GM13976 (cell line): ENCODE results near the gene APLNR.

ENCODE experiments used
- DNase-seq: peaks from one replicate; pipeline ENCODE4 v3.0.0; 2012; ENCODE audit warnings: low spot score
- in situ Hi-C: fragments of 300-500 bp; cut with MboI; formaldehyde crosslinking; loops from one replicate; pipeline ENCODE4 v1.12.0; 2022; ENCODE audit warnings: low sequenced_read_pairs, mixed read lengths, inconsistent platforms; ENCODE audit not compliant: unreplicated experiment
- TF ChIP-seq, protein P1 (sequence below): IDR thresholded peaks from 2 replicates; pipeline ENCODE4 v1.5.1; 2012; ENCODE audit warnings: borderline replicate concordance, mild to moderate bottlenecking; ENCODE audit not compliant: insufficient read depth; ENCODE audit errors: extremely low read depth, missing control alignments, control extremely low read depth

APLNR gene

DNA sequence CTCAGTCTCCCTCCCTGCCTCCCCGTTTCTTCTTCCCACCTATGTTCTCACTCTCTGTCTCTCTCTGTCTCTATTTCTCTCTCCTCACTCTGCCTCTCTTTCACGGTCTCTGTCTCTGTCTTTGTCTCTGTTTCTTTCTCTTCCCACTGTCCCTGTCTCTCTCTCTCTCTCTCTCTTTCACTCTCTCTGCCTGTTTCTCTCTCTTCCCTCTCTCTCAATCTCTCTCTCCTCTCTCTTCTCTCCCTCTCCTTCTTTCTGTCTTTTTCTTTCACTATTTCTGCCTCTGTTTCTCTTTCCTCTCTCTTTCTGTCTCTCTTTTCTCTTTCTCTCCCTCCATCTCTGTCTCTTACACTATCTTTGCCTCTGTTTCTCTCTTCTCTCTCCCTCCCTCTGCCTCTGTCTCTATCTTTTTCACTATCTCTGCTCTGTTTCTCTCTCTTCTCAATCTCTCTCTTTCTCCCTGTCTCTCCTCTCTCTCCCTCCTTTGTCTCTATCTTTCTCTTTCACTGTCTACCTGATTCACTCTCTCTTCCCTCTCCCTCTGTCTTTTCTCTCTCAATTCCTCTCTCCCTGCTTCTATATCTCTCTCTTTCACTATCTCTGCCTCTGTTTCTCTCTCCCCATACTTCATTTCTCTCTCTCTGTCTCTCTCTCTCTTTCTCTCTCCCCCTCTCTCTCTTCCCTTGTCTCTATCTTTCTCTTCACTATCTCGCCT lies 5.4 kb downstream of the APLNR start:
- DNase-seq = no peak
- TF ChIP-seq, protein P1, sequence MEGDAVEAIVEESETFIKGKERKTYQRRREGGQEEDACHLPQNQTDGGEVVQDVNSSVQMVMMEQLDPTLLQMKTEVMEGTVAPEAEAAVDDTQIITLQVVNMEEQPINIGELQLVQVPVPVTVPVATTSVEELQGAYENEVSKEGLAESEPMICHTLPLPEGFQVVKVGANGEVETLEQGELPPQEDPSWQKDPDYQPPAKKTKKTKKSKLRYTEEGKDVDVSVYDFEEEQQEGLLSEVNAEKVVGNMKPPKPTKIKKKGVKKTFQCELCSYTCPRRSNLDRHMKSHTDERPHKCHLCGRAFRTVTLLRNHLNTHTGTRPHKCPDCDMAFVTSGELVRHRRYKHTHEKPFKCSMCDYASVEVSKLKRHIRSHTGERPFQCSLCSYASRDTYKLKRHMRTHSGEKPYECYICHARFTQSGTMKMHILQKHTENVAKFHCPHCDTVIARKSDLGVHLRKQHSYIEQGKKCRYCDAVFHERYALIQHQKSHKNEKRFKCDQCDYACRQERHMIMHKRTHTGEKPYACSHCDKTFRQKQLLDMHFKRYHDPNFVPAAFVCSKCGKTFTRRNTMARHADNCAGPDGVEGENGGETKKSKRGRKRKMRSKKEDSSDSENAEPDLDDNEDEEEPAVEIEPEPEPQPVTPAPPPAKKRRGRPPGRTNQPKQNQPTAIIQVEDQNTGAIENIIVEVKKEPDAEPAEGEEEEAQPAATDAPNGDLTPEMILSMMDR = no peak
- in situ Hi-C loops = loop anchor here (25.0 kb wide), 1 partner anchor 119 kb away; no protein-coding TSS in a partner anchor

- no peak for DNase-seq
- TF ChIP-seq, protein P1 = no peak
- in situ Hi-C loops = loop anchor here (25.0 kb wide), 1 partner anchor 119 kb away; no protein-coding TSS in a partner anchor
Measured at GRCh38 chr11:57230791-57231538, 6.1 kb downstream of the APLNR start.

DNA sequence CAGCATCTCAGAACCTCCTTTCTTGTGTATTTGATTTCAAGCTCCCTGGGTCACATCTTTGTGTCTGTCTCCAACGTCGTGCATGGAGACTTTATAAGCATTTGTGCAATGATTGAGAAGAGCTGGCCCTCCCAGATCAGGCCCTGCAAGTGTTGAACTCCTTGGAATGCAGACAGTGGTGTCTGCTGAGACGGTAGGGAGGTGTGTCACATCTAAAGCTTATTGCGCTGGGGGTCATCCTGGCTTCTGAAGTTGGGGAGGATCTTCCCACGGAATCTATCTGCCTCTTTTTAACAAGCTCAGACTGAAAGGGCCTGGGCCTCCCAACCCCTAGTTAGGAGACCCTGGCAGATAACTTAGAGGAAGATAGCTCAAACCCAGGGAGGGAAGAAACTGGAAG lies 6.7 kb downstream of the APLNR start:
- DNase-seq = no peak
- TF ChIP-seq, protein P1 = no peak
- in situ Hi-C loops = loop anchor here (25.0 kb wide), 1 partner anchor 118 kb away; no protein-coding TSS in a partner anchor

GRCh38 chr11:57228600-57228999 lies 8.4 kb downstream of the APLNR start:
- TF ChIP-seq, protein P1 = no peak
- no peak for DNase-seq
- in situ Hi-C loops = loop anchor here (25.0 kb wide), 1 partner anchor 116 kb away; no protein-coding TSS in a partner anchor

DNA sequence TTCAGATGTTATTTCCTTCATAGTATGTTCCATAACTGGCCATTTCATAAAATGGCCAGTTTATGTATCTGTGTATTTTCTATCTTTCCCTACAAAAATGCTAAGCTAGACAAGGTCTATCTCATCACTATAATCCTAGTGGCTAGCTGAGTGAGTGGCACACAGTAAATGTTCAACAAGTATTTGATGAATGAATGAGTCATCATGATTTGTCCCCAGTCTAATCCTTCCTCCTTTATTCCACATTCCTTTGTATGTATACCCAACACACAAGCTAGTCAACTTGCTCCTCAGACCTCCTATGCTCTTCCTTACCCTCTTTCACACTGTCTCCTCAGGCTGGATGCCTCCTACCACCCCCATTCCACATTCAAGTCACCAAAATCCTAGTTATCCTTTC lies 12.5 kb downstream of the APLNR start:
- DNase-seq = no peak
- TF ChIP-seq, protein P1 = no peak
- in situ Hi-C loops = no loop called here

- TF ChIP-seq, protein P1 = no peak
- no peak for DNase-seq
- in situ Hi-C loops = no loop called here
Measured at GRCh38 chr11:57224128-57224527, 12.9 kb downstream of the APLNR start.
